Measurements from ENCODE around the gene FBXL22. TPM values are rescaled to one million over a fixed set of nuclear protein-coding genes. Genes with fewer than 3 reads are reported as not detected.
A peak's percentile ranks its signal among the peaks of the same experiment; 100 is the strongest.

The FBXL22 gene
- total and polyA plus RNA-seq, 7 experiments from 2014 or later: 0.94 to 3.3 (median 1.6) TPM

- peaks cover 0 to 30% (median 7%) of the 10 kb centered on the region in 7 donors for H3K4me1 Mint-ChIP-seq
- CTCF ChIA-PET: no interaction called here
- Histone ChIP-seq H3K36me3 (ENCODE audit: control insufficient read depth in 2 of 3, insufficient read depth in 3 of 3, low read length in 3 of 3) (peaks cover 11 to 67% (median 29%) of the 10 kb centered on the region in 3 experiments), H3K27ac (ENCODE audit: low read depth, low read length) (no peak overlapping the region), H3K27me3 (ENCODE audit: control insufficient read depth in 2 of 2, insufficient read depth in 2 of 2, low read length in 2 of 2) (no peaks in the 10 kb centered on the region), H3K4me3 (ENCODE audit: low read length) (no peak overlapping the region), H3K9me3 (ENCODE audit: control insufficient read depth in 2 of 3, low read length in 3 of 3) (no peaks in the 10 kb centered on the region), H3K4me1 (ENCODE audit: control insufficient read depth in 2 of 2, insufficient read depth in 2 of 2, low read length in 2 of 2) (no peaks in the 10 kb centered on the region)
- intact Hi-C loops (cut with micrococcal nuclease): no loop called here
- peaks cover 15 to 52% (median 31%) of the 10 kb centered on the region in 5 donors for H3K36me3 Mint-ChIP-seq
- DNase-seq: no peak
- no peaks in the 10 kb centered on the region for H3K27me3 Mint-ChIP-seq
- H3K9me3 Mint-ChIP-seq: no peaks in the 10 kb centered on the region
- peak overlapping the region in 5 of 9 donors; percentile 5 to 66 (median 8) for H3K27ac Mint-ChIP-seq
- no peak overlapping the region for H3K4me3 Mint-ChIP-seq
- POLR2A ChIA-PET: interaction anchor here (0.6 kb wide), 1 partner anchor 30 kb away, joined by 4 read pairs; no protein-coding TSS in a partner anchor
- ATAC-seq: no peak
Measured at GRCh38 chr15:63572749-63573464, 24.3 kb upstream of the FBXL22 start.

- H3K27me3 ChIP-seq (ENCODE audit: control insufficient read depth in 2 of 2, insufficient read depth in 2 of 2, low read length in 2 of 2): no peaks in the 10 kb centered on the region
- H3K4me3 ChIP-seq (ENCODE audit: low read length): no peak overlapping the region
- H3K4me1 ChIP-seq (ENCODE audit: control insufficient read depth in 2 of 2, insufficient read depth in 2 of 2, low read length in 2 of 2): no peaks in the 10 kb centered on the region
- ATAC-seq (no peak), DNase-seq (no peak)
- intact Hi-C loops (cut with micrococcal nuclease): no loop called here
- Mint-ChIP-seq H3K4me3 (no peak overlapping the region), H3K4me1 (peaks cover 0 to 26% (median 7%) of the 10 kb centered on the region in 7 donors), H3K9me3 (no peaks in the 10 kb centered on the region), H3K36me3 (peaks cover 13 to 48% (median 27%) of the 10 kb centered on the region in 5 donors), H3K27ac (peak overlapping the region in 6 of 9 donors; percentile 2 to 66 (median 7)), H3K27me3 (no peaks in the 10 kb centered on the region)
- POLR2A ChIA-PET: no interaction called here
- CTCF ChIA-PET: no interaction called here
- H3K27ac ChIP-seq (ENCODE audit: low read depth, low read length): no peak overlapping the region
- no peaks in the 10 kb centered on the region for H3K9me3 ChIP-seq (ENCODE audit: control insufficient read depth in 2 of 3, low read length in 3 of 3)
- H3K36me3 ChIP-seq (ENCODE audit: control insufficient read depth in 2 of 3, insufficient read depth in 3 of 3, low read length in 3 of 3): peaks cover 11 to 64% (median 29%) of the 10 kb centered on the region in 3 experiments
Measured at GRCh38 chr15:63573533-63573932, 23.7 kb upstream of the FBXL22 start.

- CTCF ChIA-PET: no interaction called here
Measured at GRCh38 chr15:63575312-63575711, 21.9 kb upstream of the FBXL22 start.

GRCh38 chr15:63576441-63576840 is 20.7 kb upstream of the FBXL22 start:
- POLR2A ChIA-PET: interaction anchor here (0.6 to 1.0 kb wide), 3 partner anchors 9 to 743 kb away, joined by 3 to 4 read pairs (median 3); no protein-coding TSS in a partner anchor
- no peaks in the 10 kb centered on the region for H3K9me3 ChIP-seq (ENCODE audit: control insufficient read depth in 2 of 3, low read length in 3 of 3)
- no peaks in the 10 kb centered on the region for H3K4me1 ChIP-seq (ENCODE audit: control insufficient read depth in 2 of 2, insufficient read depth in 2 of 2, low read length in 2 of 2)
- H3K9me3 Mint-ChIP-seq: no peaks in the 10 kb centered on the region
- peaks cover 16 to 61% (median 20%) of the 10 kb centered on the region in 3 experiments for H3K36me3 ChIP-seq (ENCODE audit: control insufficient read depth in 2 of 3, insufficient read depth in 3 of 3, low read length in 3 of 3)
- intact Hi-C loops (cut with micrococcal nuclease): no loop called here
- H3K4me3 ChIP-seq (ENCODE audit: low read length): no peak overlapping the region
- peak overlapping the region in 4 of 9 donors; percentile 20 to 74 (median 54) for H3K27ac Mint-ChIP-seq
- H3K27me3 ChIP-seq (ENCODE audit: control insufficient read depth in 2 of 2, insufficient read depth in 2 of 2, low read length in 2 of 2): no peaks in the 10 kb centered on the region
- no peak overlapping the region for H3K4me3 Mint-ChIP-seq
- H3K27ac ChIP-seq (ENCODE audit: low read depth, low read length): no peak overlapping the region
- H3K27me3 Mint-ChIP-seq: no peaks in the 10 kb centered on the region
- peaks cover 0 to 27% (median 7%) of the 10 kb centered on the region in 7 donors for H3K4me1 Mint-ChIP-seq
- DNase-seq (no peak), ATAC-seq (no peak)
- H3K36me3 Mint-ChIP-seq: peaks cover 13 to 47% (median 30%) of the 10 kb centered on the region in 5 donors
- CTCF ChIA-PET: no interaction called here

More at GRCh38 chr15:63575312-63575711, 21.9 kb upstream of the FBXL22 start:
- DNase-seq: no peak
- no peaks in the 10 kb centered on the region for H3K9me3 Mint-ChIP-seq
- H3K27ac Mint-ChIP-seq: peak overlapping the region in 2 of 9 donors; percentile 5 to 21
- POLR2A ChIA-PET: interaction anchor here (0.9 kb wide), 1 partner anchor 11 kb away, joined by 3 read pairs; no protein-coding TSS in a partner anchor
- H3K27me3 ChIP-seq (ENCODE audit: control insufficient read depth in 2 of 2, insufficient read depth in 2 of 2, low read length in 2 of 2): no peaks in the 10 kb centered on the region
- H3K4me1 ChIP-seq (ENCODE audit: control insufficient read depth in 2 of 2, insufficient read depth in 2 of 2, low read length in 2 of 2): no peaks in the 10 kb centered on the region
- peaks cover 16 to 65% (median 21%) of the 10 kb centered on the region in 3 experiments for H3K36me3 ChIP-seq (ENCODE audit: control insufficient read depth in 2 of 3, insufficient read depth in 3 of 3, low read length in 3 of 3)
- intact Hi-C loops (cut with micrococcal nuclease): loop anchor here in 1 of 2 donors (2.0 kb wide), 1 partner anchor 23 kb away; no protein-coding TSS in a partner anchor
- no peak for ATAC-seq
- no peak overlapping the region for H3K4me3 Mint-ChIP-seq
- no peaks in the 10 kb centered on the region for H3K9me3 ChIP-seq (ENCODE audit: control insufficient read depth in 2 of 3, low read length in 3 of 3)
- peaks cover 13 to 45% (median 36%) of the 10 kb centered on the region in 5 donors for H3K36me3 Mint-ChIP-seq
- no peak overlapping the region for H3K4me3 ChIP-seq (ENCODE audit: low read length)
- H3K4me1 Mint-ChIP-seq: peaks cover 0 to 35% (median 6%) of the 10 kb centered on the region in 7 donors
- H3K27ac ChIP-seq (ENCODE audit: low read depth, low read length): no peak overlapping the region
- H3K27me3 Mint-ChIP-seq: no peaks in the 10 kb centered on the region

- Histone ChIP-seq H3K27ac (ENCODE audit: low read depth, low read length) (no peak overlapping the region), H3K9me3 (ENCODE audit: control insufficient read depth in 2 of 3, low read length in 3 of 3) (no peaks in the 10 kb centered on the region), H3K4me1 (ENCODE audit: control insufficient read depth in 2 of 2, insufficient read depth in 2 of 2, low read length in 2 of 2) (no peaks in the 10 kb centered on the region), H3K4me3 (ENCODE audit: low read length) (no peak overlapping the region), H3K27me3 (ENCODE audit: control insufficient read depth in 2 of 2, insufficient read depth in 2 of 2, low read length in 2 of 2) (no peaks in the 10 kb centered on the region), H3K36me3 (ENCODE audit: control insufficient read depth in 2 of 3, insufficient read depth in 3 of 3, low read length in 3 of 3) (peaks cover 7 to 45% (median 23%) of the 10 kb centered on the region in 3 experiments)
- CTCF ChIA-PET: interaction anchor here (0.6 to 0.7 kb wide), 2 partner anchors 18 to 165 kb away, joined by 3 read pairs; no protein-coding TSS in a partner anchor
- DNase-seq (no peak), ATAC-seq (no peak)
- Mint-ChIP-seq H3K27me3 (no peaks in the 10 kb centered on the region), H3K27ac (peak overlapping the region in 7 of 9 donors; percentile 8 to 91 (median 43)), H3K4me3 (no peak overlapping the region), H3K36me3 (peaks cover 17 to 63% (median 48%) of the 10 kb centered on the region in 5 donors), H3K9me3 (peaks cover 0 to 10% (median 0%) of the 10 kb centered on the region in 11 donors), H3K4me1 (peaks cover 8 to 34% (median 19%) of the 10 kb centered on the region in 7 donors)
- POLR2A ChIA-PET: no interaction called here
- intact Hi-C loops (cut with micrococcal nuclease): no loop called here
Measured at GRCh38 chr15:63582179-63582578, 15.0 kb upstream of the FBXL22 start.

GRCh38 chr15:63582718-63583426 is 14.3 kb upstream of the FBXL22 start:
- Histone ChIP-seq H3K36me3 (ENCODE audit: control insufficient read depth in 2 of 3, insufficient read depth in 3 of 3, low read length in 3 of 3) (peaks cover 11 to 49% (median 19%) of the 10 kb centered on the region in 3 experiments), H3K4me3 (ENCODE audit: low read length) (no peak overlapping the region), H3K4me1 (ENCODE audit: control insufficient read depth in 2 of 2, insufficient read depth in 2 of 2, low read length in 2 of 2) (no peaks in the 10 kb centered on the region), H3K9me3 (ENCODE audit: control insufficient read depth in 2 of 3, low read length in 3 of 3) (no peaks in the 10 kb centered on the region), H3K27ac (ENCODE audit: low read depth, low read length) (no peak overlapping the region), H3K27me3 (ENCODE audit: control insufficient read depth in 2 of 2, insufficient read depth in 2 of 2, low read length in 2 of 2) (no peaks in the 10 kb centered on the region)
- Mint-ChIP-seq H3K27ac (peak overlapping the region in 8 of 9 donors; percentile 8 to 91 (median 64)), H3K27me3 (no peaks in the 10 kb centered on the region), H3K9me3 (peaks cover 0 to 10% (median 0%) of the 10 kb centered on the region in 11 donors), H3K4me1 (peaks cover 8 to 34% (median 19%) of the 10 kb centered on the region in 7 donors), H3K36me3 (peaks cover 17 to 63% (median 48%) of the 10 kb centered on the region in 5 donors), H3K4me3 (no peak overlapping the region)
- ChIA-PET POLR2A (interaction anchor here (0.9 kb wide), 1 partner anchor 18 kb away, joined by 4 read pairs; no protein-coding TSS in a partner anchor), CTCF (interaction anchor here (0.9 kb wide), 1 partner anchor 14 kb away, joined by 6 read pairs; no protein-coding TSS in a partner anchor)
- ATAC-seq: peak; percentile 10
- no peak for DNase-seq
- intact Hi-C loops (cut with micrococcal nuclease): no loop called here
